ENCODE measurements around the gene TMEM129.

DNA sequence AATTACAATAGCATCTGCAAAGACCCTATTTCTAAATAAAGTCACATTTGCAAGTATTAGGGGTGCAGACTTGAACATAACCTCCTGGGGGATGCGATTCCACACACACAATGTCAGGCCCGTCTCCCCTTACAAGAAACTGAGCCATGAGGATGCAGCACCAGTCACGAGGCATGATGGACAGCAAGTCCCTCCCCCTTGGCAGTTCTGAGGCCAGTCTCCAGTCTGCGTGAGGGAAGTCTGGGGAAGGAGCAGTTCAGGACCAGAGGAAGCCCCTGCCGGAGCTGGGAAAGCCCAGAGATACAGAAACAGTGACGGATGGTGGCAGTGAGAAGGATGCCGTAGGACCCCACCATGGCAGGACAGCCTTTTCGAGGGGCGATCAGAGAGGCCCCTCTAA lies 46.4 kb downstream of the TMEM129 start:
- TF ChIP-seq GATA2 (IDR thresholded peaks at IDR 0.05; ENCODE audit: low read depth, low read length) (no peak), GATA3 (IDR thresholded peaks at IDR 0.05; ENCODE audit: low read depth, low read length) (no peak)

Measured in SH-SY5Y (cell line).